NCI-H69 (cell line): ENCODE data around the gene EPHA5.

ENCODE experiments used
- DNase-seq: peaks from one replicate; lab custom pipeline; 2025; lab: John Stamatoyannopoulos, UW

Gene EPHA5

DNA sequence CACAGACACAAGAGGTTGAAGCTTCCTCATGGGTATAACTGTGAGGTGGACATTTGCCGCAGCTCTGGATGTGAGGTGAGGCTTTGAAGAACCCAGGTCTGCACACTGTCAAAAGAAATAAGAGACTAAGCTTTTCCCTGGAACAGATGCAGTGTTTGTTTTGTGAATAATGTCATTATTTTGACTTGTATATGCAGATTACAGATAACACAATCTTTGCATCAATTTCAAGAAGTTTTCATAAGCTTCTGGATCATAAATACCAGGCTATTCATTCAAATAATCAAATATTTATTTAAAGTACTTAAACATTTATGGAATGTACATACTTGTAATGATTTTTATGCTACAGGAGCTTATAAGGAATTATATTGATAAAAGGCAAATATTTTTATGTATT lies 174.8 kb downstream of the EPHA5 start:
- no peak for DNase-seq

- peak; percentile 19 for DNase-seq
These were observed 187.9 kb downstream of the EPHA5 start for GRCh38 chr4:65482410-65482809.

GRCh38 chr4:65472531-65472930 lies 197.8 kb downstream of the EPHA5 start:
- DNase-seq, result no peak

DNA sequence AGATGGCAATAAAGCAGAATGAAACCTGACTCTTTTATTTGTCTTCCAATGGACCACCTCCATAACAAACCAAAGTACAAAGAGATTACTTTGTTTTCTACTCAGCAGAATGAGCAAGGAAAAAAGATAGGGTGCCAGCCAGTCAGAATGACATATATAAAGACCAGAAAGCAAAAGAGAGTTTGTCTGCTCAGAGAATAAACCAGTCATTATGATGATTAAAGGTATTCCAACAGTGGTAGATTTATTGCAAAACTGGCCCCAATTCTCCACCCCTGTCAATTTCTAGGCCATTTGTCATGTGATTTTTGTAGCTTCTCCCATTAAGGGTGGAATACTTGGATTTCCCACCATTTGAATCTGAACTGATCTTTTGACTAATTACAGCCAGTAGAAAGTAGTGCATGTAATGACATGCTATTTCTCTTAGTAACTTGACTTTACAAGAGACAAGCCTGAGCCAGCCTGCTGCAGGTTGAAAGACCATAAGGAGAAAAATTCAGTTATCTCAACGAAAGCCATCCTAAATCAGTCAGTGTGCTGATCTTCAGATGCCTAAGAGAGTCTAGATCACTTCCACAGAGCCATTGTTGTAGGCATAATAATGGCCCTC lies 203.1 kb downstream of the EPHA5 start:
- DNase-seq, result peak; percentile 94

GRCh38 chr4:65461781-65462180 lies 208.5 kb downstream of the EPHA5 start:
- DNase-seq, result no peak

DNA sequence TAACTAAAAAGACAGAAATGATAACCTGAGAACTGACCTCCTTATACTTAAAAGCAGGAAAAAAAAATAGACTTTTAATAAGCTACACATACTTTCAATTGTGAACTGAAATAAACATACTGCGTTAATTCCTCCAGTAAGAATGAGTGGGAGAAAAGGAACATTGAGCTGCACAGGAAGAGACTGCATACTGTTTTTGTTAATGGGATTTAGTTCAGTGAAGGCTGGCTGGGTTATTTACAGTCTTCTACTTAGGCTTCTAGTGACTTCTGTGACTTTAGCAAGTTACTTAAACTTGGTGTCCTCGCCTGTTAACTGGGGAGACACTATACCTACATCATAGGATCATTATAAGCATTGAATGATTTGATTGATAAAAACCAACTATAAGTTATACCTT lies 213.3 kb downstream of the EPHA5 start:
- DNase-seq, result peak; percentile 8

DNA sequence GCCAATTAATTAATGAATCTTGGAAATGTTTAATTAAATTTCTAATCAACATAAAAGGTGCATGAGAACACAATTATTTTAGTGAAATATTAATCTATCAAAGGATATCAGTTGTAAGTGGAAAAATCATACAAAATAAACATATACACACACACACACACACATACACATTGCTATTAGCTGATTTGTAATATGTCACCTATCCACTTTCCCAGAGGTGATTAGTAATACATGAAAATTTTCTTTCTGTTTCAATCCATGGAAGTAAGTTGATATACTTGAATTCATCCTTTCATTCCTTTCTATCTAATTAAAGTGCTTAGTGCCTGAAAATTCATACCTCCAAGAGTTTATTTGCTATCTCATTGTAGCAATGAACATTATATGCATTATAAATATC lies 213.7 kb downstream of the EPHA5 start:
- no peak for DNase-seq

GRCh38 chr4:65453398-65453797 lies 216.9 kb downstream of the EPHA5 start:
- peak; percentile 3 for DNase-seq

GRCh38 chr4:65450899-65451298 lies 219.4 kb downstream of the EPHA5 start:
- peak; percentile 42 for DNase-seq

- peak; percentile 54 for DNase-seq
These were observed 233.2 kb downstream of the EPHA5 start for GRCh38 chr4:65437102-65437501.

DNA sequence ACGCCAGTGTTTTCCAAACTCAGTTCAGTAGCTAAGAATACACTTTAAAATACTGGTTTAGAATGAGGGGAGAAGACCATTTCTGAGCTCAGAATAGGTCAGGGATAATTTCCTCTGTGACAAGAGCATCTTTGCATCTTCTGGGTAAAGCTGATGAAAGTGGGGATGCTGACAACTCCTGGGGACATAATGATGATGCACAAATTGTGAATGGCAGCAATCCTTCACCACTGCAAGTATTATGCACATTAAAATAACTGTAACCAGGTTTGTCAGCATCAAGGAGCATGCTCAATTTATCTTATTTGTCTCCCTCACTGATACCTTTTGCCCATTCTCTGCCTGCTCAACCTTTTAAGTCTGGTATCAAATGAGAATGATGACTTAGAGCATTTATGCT lies 248.2 kb downstream of the EPHA5 start:
- DNase-seq, result no peak

DNA sequence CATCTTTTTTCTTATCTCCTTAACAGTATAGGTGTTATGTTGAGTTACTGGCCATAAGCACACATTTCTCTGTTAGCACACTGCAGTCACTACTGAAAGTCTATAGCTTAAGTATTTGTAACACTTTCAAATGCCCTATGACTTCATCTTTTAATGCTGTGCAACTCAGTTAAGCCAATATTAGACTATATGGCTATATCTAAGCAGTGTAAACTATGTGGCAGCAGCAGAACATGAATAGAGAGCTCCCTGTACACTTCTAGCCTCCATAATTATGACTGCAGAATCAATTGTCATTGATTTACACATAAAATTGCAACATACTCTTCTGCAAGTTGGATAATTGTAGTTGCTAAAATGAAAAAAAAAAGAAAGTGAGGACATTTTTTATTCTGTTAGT lies 250.3 kb downstream of the EPHA5 start:
- DNase-seq, result peak; percentile 8

DNA sequence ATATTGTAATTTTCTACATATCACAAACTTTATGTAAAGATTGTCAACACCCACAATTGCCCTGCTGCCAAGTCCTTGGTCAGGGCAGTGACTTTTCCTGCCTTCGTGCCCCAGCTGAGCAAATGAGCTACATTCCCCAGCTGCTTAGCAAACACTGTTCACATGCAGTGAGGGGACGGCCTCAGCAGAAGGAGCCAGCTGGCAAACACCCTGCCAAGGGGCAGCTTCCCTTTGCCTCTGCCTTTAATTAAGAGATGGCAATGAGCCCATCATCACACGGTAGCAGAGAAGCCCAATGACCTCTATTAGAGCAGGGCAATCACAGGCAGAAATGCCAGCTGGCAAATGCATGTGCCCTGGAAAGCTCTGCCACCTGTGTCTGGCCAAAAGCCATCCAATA lies 253.4 kb downstream of the EPHA5 start:
- DNase-seq, result peak; percentile 97

- DNase-seq, result no peak
These were observed 262.8 kb downstream of the EPHA5 start for GRCh38 chr4:65407483-65407882.

DNA sequence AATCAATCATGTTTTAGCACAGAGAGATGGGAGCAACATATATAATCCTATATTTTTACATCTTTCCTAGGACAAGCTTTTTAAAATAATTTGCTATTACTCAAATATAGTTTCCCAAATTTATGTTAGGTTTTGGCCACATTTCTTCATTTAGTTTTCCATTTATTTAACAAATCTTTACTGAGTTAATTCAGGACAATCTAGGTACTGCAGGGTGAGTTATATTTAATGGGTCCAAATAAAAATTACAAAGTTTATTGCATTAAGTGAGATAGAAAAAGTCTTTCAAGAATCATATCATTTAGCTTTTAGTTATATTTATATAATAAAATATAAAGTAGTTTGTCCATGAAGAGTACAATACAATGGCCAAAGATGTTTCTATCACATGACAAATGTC lies 269.2 kb downstream of the EPHA5 start:
- DNase-seq, result no peak

- no peak for DNase-seq
These were observed 271.2 kb downstream of the EPHA5 start for GRCh38 chr4:65399084-65399483.

DNA sequence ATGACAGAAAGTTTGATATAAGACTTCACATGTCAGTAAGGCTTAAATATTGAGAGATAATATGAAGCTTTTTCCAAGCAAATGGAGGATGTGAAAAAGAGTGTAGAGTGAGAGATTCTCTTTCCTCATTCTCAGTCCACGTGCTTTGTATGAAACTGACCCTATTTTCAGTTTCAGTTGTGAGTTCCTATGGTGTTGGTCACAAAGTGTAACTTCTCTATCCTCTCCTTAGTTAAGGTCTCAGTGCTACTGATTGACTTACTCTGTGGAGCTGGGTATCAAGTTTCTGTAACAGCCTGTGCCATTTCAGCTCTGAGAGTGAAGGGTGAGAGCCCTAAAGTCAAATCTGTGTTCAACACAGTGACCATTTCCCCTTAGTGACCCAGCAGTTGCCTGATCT lies 277.2 kb downstream of the EPHA5 start:
- peak; percentile 3 for DNase-seq

GRCh38 chr4:65392488-65392887 lies 277.8 kb downstream of the EPHA5 start:
- no peak for DNase-seq

DNA sequence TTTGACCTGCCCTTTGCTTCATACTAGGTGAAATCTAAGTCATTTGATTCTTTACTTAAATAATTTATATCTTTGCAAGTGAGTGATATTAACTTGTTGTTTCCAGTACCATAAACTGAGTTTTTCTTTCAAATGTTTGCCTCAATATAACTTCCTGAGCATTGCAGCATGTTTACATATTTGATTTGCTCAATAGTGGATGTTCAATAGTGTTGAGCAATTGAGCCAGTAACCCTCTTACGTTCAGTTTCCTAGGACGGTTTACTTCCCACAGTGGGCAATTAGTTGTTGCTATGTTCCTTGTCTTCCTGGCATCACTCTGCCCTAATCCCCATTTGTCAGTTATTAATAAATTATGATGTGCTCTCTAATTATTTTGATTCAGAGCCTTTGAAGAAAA lies 278.5 kb downstream of the EPHA5 start:
- no peak for DNase-seq

DNA sequence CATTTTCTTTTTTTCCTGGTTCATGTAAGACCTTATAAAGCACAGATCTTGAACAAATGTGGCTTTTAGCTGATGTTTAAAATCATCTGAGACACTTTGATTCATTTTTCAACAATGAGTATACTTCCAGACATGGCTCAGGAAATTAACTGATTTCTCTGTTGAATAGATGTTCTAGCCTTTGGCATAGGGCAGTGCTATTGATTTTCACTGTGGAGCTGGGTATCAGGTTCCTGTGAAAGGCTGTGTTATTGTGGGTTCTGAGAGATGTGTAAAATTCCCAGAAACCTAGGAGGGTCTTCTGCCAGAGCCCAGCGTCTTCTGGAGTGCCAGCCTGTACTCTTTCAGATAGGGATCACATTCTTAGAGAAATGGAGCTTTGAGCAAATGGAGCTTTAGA lies 278.9 kb downstream of the EPHA5 start:
- DNase-seq, result no peak

DNA sequence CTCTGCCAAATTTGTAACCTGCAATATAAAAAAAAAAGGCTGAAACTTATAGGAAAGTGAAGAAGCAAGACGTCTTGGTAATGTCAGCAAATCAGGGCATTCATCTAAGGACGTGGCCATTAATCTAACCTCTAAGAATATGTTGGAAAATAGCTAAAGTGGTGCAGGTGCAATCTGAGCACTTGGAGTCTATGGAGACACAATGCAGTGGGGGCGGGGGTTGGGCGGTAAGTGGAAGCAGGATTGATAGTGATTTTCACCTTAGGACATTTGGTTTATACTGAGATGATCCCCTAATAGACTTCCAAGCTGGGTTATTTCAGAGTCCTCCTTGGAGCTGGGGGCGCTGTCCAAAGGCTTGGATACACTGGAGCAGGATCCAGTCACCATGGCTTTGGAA lies 283.4 kb downstream of the EPHA5 start:
- DNase-seq, result no peak

- DNase-seq, result no peak
These were observed 286.5 kb downstream of the EPHA5 start for GRCh38 chr4:65383589-65384305.

- DNase-seq, result peak; percentile 9
These were observed 288.6 kb downstream of the EPHA5 start for GRCh38 chr4:65381648-65382047.

DNA sequence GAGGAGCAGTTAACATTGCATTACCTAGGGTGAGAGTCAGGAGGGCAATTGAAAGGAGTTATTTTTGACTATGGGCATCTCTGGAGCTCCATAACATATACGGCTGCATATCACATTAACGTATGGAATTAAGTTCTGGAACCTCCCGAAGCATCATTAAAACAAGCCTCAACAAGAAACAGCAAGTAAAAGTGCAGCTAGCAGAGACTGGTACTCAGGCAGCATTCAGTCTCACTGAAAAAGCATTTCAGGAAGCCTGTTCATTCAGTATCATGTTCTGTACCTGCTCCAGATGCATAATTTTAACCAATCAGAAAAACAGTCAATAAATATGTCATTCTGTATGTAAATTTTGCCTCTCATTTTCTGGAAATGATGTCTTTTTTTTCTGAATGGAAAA lies 299.6 kb downstream of the EPHA5 start:
- DNase-seq, result no peak
